ENCODE data around the gene VPS4A.

- TF ChIP-seq, protein P1, sequence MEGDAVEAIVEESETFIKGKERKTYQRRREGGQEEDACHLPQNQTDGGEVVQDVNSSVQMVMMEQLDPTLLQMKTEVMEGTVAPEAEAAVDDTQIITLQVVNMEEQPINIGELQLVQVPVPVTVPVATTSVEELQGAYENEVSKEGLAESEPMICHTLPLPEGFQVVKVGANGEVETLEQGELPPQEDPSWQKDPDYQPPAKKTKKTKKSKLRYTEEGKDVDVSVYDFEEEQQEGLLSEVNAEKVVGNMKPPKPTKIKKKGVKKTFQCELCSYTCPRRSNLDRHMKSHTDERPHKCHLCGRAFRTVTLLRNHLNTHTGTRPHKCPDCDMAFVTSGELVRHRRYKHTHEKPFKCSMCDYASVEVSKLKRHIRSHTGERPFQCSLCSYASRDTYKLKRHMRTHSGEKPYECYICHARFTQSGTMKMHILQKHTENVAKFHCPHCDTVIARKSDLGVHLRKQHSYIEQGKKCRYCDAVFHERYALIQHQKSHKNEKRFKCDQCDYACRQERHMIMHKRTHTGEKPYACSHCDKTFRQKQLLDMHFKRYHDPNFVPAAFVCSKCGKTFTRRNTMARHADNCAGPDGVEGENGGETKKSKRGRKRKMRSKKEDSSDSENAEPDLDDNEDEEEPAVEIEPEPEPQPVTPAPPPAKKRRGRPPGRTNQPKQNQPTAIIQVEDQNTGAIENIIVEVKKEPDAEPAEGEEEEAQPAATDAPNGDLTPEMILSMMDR (IDR thresholded peaks at IDR 0.05): no peak
- TF ChIP-seq POLR2A (IDR thresholded peaks at IDR 0.05): no peak
Observed at GRCh38 chr16:69324013-69324531, 12.9 kb downstream of the VPS4A start.

Measured in heart left ventricle (tissue), 13 donors.